ENCODE measurements around the gene CTF1.

Gene CTF1

GRCh38 chr16:30903002-30903401 lies 6.6 kb downstream of the CTF1 start:
- no peak for TF ChIP-seq CTCF (conservative IDR thresholded peaks at IDR 0.05; ENCODE audit: low read length)
- no peak for DNase-seq (ENCODE audit: low read depth)
- no peak overlapping the region for H3K4me3 ChIP-seq (ENCODE audit: low read length)

GRCh38 chr16:30903596-30903995 lies 7.2 kb downstream of the CTF1 start:
- DNase-seq (ENCODE audit: low read depth) = peak; percentile 54
- no peak overlapping the region for H3K4me3 ChIP-seq (ENCODE audit: low read length)
- TF ChIP-seq CTCF (conservative IDR thresholded peaks at IDR 0.05; ENCODE audit: low read length) = no peak

- no peak for DNase-seq (ENCODE audit: low read depth)
- no peak overlapping the region for H3K4me3 ChIP-seq (ENCODE audit: low read length)
- TF ChIP-seq CTCF (conservative IDR thresholded peaks at IDR 0.05; ENCODE audit: low read length) = no peak
Observed at GRCh38 chr16:30904114-30904780, 7.8 kb downstream of the CTF1 start.

GRCh38 chr16:30907064-30907463 lies 10.7 kb downstream of the CTF1 start:
- H3K4me3 ChIP-seq (ENCODE audit: low read length) = no peak overlapping the region
- no peak for DNase-seq (ENCODE audit: low read depth)
- TF ChIP-seq CTCF (conservative IDR thresholded peaks at IDR 0.05; ENCODE audit: low read length) = no peak

GRCh38 chr16:30910427-30911029 lies 14.1 kb downstream of the CTF1 start:
- no peak for DNase-seq (ENCODE audit: low read depth)
- H3K4me3 ChIP-seq (ENCODE audit: low read length) = no peak overlapping the region
- no peak for TF ChIP-seq CTCF (conservative IDR thresholded peaks at IDR 0.05; ENCODE audit: low read length)

- DNase-seq (ENCODE audit: low read depth) = no peak
- TF ChIP-seq CTCF (conservative IDR thresholded peaks at IDR 0.05; ENCODE audit: low read length) = no peak
- H3K4me3 ChIP-seq (ENCODE audit: low read length) = no peak overlapping the region
Observed at GRCh38 chr16:30912794-30913412, 16.5 kb downstream of the CTF1 start.

GRCh38 chr16:30914830-30915229 lies 18.4 kb downstream of the CTF1 start:
- no peak for DNase-seq (ENCODE audit: low read depth)
- H3K4me3 ChIP-seq (ENCODE audit: low read length) = no peak overlapping the region
- TF ChIP-seq CTCF (conservative IDR thresholded peaks at IDR 0.05; ENCODE audit: low read length) = no peak
